Spinal cord (tissue), 10 donors: ENCODE measurements around the gene SYT17. TPM values are rescaled to one million over a fixed set of nuclear protein-coding genes. Genes with fewer than 3 reads are reported as not detected.
A peak's percentile ranks its signal among the peaks of the same experiment; 100 is the strongest.

Source experiments
- DNase-seq, 6 donors: peaks; one replicate each; pipeline versions ENCODE4 v3.0.0 to v3.0.0-alpha.2; 2013 to 2015; ENCODE audit warnings: low spot score in 6 of 6, low read depth in 4 of 6
- H3K27ac ChIP-seq: one replicate; pipeline ENCODE4 v1.5.1; 2013; ENCODE audit warnings: low read depth, low read length, control low read depth
- H3K27me3 ChIP-seq: one replicate; pipeline ENCODE4 v1.6.1; 2013; ENCODE audit warnings: low read length; ENCODE audit not compliant: control insufficient read depth, insufficient read depth
- H3K36me3 ChIP-seq: one replicate; pipeline ENCODE4 v1.6.1; 2013; ENCODE audit warnings: low read length; ENCODE audit not compliant: control insufficient read depth, insufficient read depth
- H3K4me1 ChIP-seq: one replicate; pipeline ENCODE4 v1.6.1; 2013; ENCODE audit warnings: low read length; ENCODE audit not compliant: control insufficient read depth, insufficient read depth
- H3K4me3 ChIP-seq: one replicate; pipeline ENCODE4 v1.5.1; 2013; ENCODE audit warnings: low read depth, low read length, control low read depth
- H3K9me3 ChIP-seq: one replicate; pipeline ENCODE4 v1.6.1; 2013; ENCODE audit warnings: low read length; ENCODE audit not compliant: control insufficient read depth, insufficient read depth
- WGBS: methylation state at CpG from one replicate; pipeline ENCODE4 v1.1.5; 2013; ENCODE audit warnings: missing lambda C conversion rate; ENCODE audit not compliant: insufficient coverage; 5-methylcytosine and 5-hydroxymethylcytosine counted together
- polyA plus RNA-seq, 2 donors: library from polyadenylated mRNA; unstranded; fragments of 120-200 nt; gene quantifications; one replicate each; pipeline ENCODE4 v1.2.1, GENCODE V29; 2013; ENCODE audit not compliant: insufficient read length in 2 of 2
- total RNA-seq, 2 donors: library from RNA; depleted of rRNA in 1 of 2; stranded (reverse); fragments of 120-200 nt in 1 of 2; fragments of >200 nt in 1 of 2; gene quantifications; one replicate each; pipeline versions ENCODE4 v1.2.3 to v1.2.4, GENCODE V29; 2013 to 2014
- donor health status: healthy.

SYT17 gene
- total and polyA plus RNA-seq, 4 donors: 11.3 to 46.1 (median 24.3) TPM

GRCh38 chr16:19152042-19152441, 16.0 kb upstream of the SYT17 start:
- DNase-seq: no peak
- Histone ChIP-seq H3K4me1 (no peaks in the 10 kb centered on the region), H3K4me3 (no peak overlapping the region), H3K27me3 (no peaks in the 10 kb centered on the region), H3K27ac (no peak overlapping the region), H3K36me3 (no peaks in the 10 kb centered on the region), H3K9me3 (no peaks in the 10 kb centered on the region)
- no CpG with 5 or more reads among the region's 1 CpG for WGBS

GRCh38 chr16:19153876-19154275, 14.2 kb upstream of the SYT17 start:
- Histone ChIP-seq H3K36me3 (no peaks in the 10 kb centered on the region), H3K4me1 (no peaks in the 10 kb centered on the region), H3K27me3 (no peaks in the 10 kb centered on the region), H3K27ac (no peak overlapping the region), H3K9me3 (no peaks in the 10 kb centered on the region), H3K4me3 (no peak overlapping the region)
- DNase-seq: no peak
- WGBS: 76% methylated on average over 3 of the region's 4 CpGs

GRCh38 chr16:19162085-19162484, 6.0 kb upstream of the SYT17 start:
- DNase-seq: no peak
- WGBS: 53% methylated on average over 2 of the region's 4 CpGs
- no peak overlapping the region for H3K4me3 ChIP-seq
- no peaks in the 10 kb centered on the region for H3K9me3 ChIP-seq
- H3K27me3 ChIP-seq: no peaks in the 10 kb centered on the region
- no peak overlapping the region for H3K27ac ChIP-seq
- H3K4me1 ChIP-seq: no peaks in the 10 kb centered on the region
- no peaks in the 10 kb centered on the region for H3K36me3 ChIP-seq

GRCh38 chr16:19163215-19163614, 4.8 kb upstream of the SYT17 start:
- Histone ChIP-seq H3K4me3 (no peak overlapping the region), H3K36me3 (no peaks in the 10 kb centered on the region), H3K9me3 (no peaks in the 10 kb centered on the region), H3K27me3 (no peaks in the 10 kb centered on the region), H3K27ac (no peak overlapping the region), H3K4me1 (peaks cover 4% of the 10 kb centered on the region)
- WGBS: 95% methylated on average over 1 of the region's 1 CpG
- DNase-seq: no peak

- 55% methylated on average over 4 of the region's 4 CpGs for WGBS
- Histone ChIP-seq H3K9me3 (no peaks in the 10 kb centered on the region), H3K27ac (no peak overlapping the region), H3K4me1 (peaks cover 15% of the 10 kb centered on the region), H3K4me3 (no peak overlapping the region), H3K36me3 (no peaks in the 10 kb centered on the region), H3K27me3 (peaks cover 3% of the 10 kb centered on the region)
- no peak for DNase-seq
Observed at GRCh38 chr16:19164285-19164684, 3.8 kb upstream of the SYT17 start.

GRCh38 chr16:19165101-19165500, 2.9 kb upstream of the SYT17 start:
- Histone ChIP-seq H3K27me3 (peaks cover 3% of the 10 kb centered on the region), H3K36me3 (no peaks in the 10 kb centered on the region), H3K9me3 (no peaks in the 10 kb centered on the region), H3K4me3 (no peak overlapping the region), H3K27ac (no peak overlapping the region), H3K4me1 (peaks cover 20% of the 10 kb centered on the region)
- no peak for DNase-seq
- WGBS: no CpG with 5 or more reads among the region's 5 CpGs

- no peak for DNase-seq
- H3K9me3 ChIP-seq: no peaks in the 10 kb centered on the region
- no peaks in the 10 kb centered on the region for H3K36me3 ChIP-seq
- H3K4me3 ChIP-seq: no peak overlapping the region
- no peak overlapping the region for H3K27ac ChIP-seq
- H3K4me1 ChIP-seq: peaks cover 23% of the 10 kb centered on the region
- no CpG with 5 or more reads among the region's 2 CpGs for WGBS
- peaks cover 3% of the 10 kb centered on the region for H3K27me3 ChIP-seq
Observed at GRCh38 chr16:19166500-19166899, 1.5 kb upstream of the SYT17 start.

- H3K9me3 ChIP-seq: no peaks in the 10 kb centered on the region
Observed at GRCh38 chr16:19168371-19169081, 486 bp downstream of the SYT17 start.

GRCh38 chr16:19169082-19169639, 1.1 kb downstream of the SYT17 start:
- Histone ChIP-seq H3K27ac (no peak overlapping the region), H3K4me3 (peak overlapping the region; percentile 56), H3K9me3 (no peaks in the 10 kb centered on the region), H3K4me1 (peaks cover 23% of the 10 kb centered on the region), H3K27me3 (peaks cover 3% of the 10 kb centered on the region), H3K36me3 (peaks cover 3% of the 10 kb centered on the region)
- WGBS: 12% methylated on average over 15 of the region's 19 CpGs
- DNase-seq: peak in 3 of 6 donors; percentile 6 to 23 (median 17)

More at GRCh38 chr16:19168371-19169081, 486 bp downstream of the SYT17 start:
- DNase-seq: peak; percentile 22 to 80 (median 48)
- H3K4me3 ChIP-seq: peak overlapping the region; percentile 56
- peaks cover 3% of the 10 kb centered on the region for H3K27me3 ChIP-seq
- peaks cover 23% of the 10 kb centered on the region for H3K4me1 ChIP-seq
- WGBS: under 1% methylated on average over 61 of the region's 68 CpGs
- peak overlapping the region; percentile 76 for H3K27ac ChIP-seq
- H3K36me3 ChIP-seq: no peaks in the 10 kb centered on the region
